ENCODE data around the gene TRABD2B. TPM values are rescaled to one million over a fixed set of nuclear protein-coding genes. Genes with fewer than 3 reads are reported as not detected.

TRABD2B gene
- total and polyA plus RNA-seq, 4 donors: 0.28 to 2.6 (median 1.3) TPM

DNA sequence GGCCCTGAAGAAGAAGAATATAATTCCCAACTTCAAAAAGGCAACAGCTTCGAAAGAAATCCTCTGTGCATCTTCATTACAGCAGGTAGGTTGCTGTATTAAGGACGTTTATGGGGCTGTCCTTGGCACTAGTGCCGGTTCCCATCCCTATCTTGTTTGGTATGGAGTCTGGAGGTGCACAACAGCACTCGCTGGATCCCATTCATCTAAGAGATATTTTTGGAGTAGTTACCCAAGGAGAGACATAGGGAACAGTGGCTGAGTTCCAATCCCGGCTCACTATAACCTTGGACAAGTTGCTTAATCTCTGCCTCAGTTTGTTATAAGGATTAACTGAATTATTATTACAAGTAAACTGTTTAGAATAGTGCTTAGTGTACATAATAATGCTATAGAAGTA is 106.4 kb downstream of the TRABD2B start:
- no peak overlapping the region for H3K9ac ChIP-seq (ENCODE audit: low read depth in 1 of 2, low read length in 2 of 2)
- no peak for TF ChIP-seq EGR1 (IDR thresholded peaks at IDR 0.05; ENCODE audit: low read depth in 2 of 2)
- TF ChIP-seq CTCF (IDR thresholded peaks at IDR 0.05; ENCODE audit: low read depth, low read length, missing input control): no peak
- TF ChIP-seq YY1 (IDR thresholded peaks at IDR 0.05): no peak
- TF ChIP-seq, protein P1, sequence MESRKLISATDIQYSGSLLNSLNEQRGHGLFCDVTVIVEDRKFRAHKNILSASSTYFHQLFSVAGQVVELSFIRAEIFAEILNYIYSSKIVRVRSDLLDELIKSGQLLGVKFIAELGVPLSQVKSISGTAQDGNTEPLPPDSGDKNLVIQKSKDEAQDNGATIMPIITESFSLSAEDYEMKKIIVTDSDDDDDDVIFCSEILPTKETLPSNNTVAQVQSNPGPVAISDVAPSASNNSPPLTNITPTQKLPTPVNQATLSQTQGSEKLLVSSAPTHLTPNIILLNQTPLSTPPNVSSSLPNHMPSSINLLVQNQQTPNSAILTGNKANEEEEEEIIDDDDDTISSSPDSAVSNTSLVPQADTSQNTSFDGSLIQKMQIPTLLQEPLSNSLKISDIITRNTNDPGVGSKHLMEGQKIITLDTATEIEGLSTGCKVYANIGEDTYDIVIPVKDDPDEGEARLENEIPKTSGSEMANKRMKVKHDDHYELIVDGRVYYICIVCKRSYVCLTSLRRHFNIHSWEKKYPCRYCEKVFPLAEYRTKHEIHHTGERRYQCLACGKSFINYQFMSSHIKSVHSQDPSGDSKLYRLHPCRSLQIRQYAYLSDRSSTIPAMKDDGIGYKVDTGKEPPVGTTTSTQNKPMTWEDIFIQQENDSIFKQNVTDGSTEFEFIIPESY (IDR thresholded peaks at IDR 0.05): no peak
- TF ChIP-seq RAD21 (IDR thresholded peaks at IDR 0.05): no peak
- TF ChIP-seq NR2F2 (IDR thresholded peaks at IDR 0.05): no peak
- H3K27me3 ChIP-seq (ENCODE audit: control insufficient read depth in 4 of 4, insufficient read depth in 4 of 4, low read length in 3 of 4): no peaks in the 10 kb centered on the region
- H3K4me1 ChIP-seq (ENCODE audit: control insufficient read depth in 4 of 4, insufficient read depth in 4 of 4, low read length in 3 of 4): peaks cover 0 to 7% (median 4%) of the 10 kb centered on the region in 4 donors
- WGBS: 92% methylated on average over 5 of the region's 5 CpGs
- no peak overlapping the region for H3K4me3 ChIP-seq (ENCODE audit: low read depth in 1 of 3, low read length in 3 of 3)
- DNase-seq (ENCODE audit: low spot score): no peak
- H3K36me3 ChIP-seq (ENCODE audit: control insufficient read depth in 4 of 4, insufficient read depth in 3 of 4, low read depth in 1 of 4, low read length in 3 of 4): no peaks in the 10 kb centered on the region
- H3K27ac ChIP-seq (ENCODE audit: low read depth in 1 of 2, low read length in 2 of 2): no peak overlapping the region
- no peaks in the 10 kb centered on the region for H3K9me3 ChIP-seq (ENCODE audit: control insufficient read depth in 4 of 4, low read length in 3 of 4)

- no peak overlapping the region for H3K9ac ChIP-seq (ENCODE audit: low read depth in 1 of 2, low read length in 2 of 2)
- H3K4me3 ChIP-seq (ENCODE audit: low read depth in 1 of 3, low read length in 3 of 3): no peak overlapping the region
- H3K27me3 ChIP-seq (ENCODE audit: control insufficient read depth in 4 of 4, insufficient read depth in 4 of 4, low read length in 3 of 4): no peaks in the 10 kb centered on the region
- H3K4me1 ChIP-seq (ENCODE audit: control insufficient read depth in 4 of 4, insufficient read depth in 4 of 4, low read length in 3 of 4): no peaks in the 10 kb centered on the region
- H3K9me3 ChIP-seq (ENCODE audit: control insufficient read depth in 4 of 4, low read length in 3 of 4): no peaks in the 10 kb centered on the region
- TF ChIP-seq GABPA (IDR thresholded peaks at IDR 0.05 in 1 of 2, conservative IDR thresholded peaks at IDR 0.05 in 1 of 2): no peak
- no peak for TF ChIP-seq YY1 (IDR thresholded peaks at IDR 0.05)
- TF ChIP-seq FOXA1 (IDR thresholded peaks at IDR 0.05): no peak
- TF ChIP-seq, protein P1 (IDR thresholded peaks at IDR 0.05): no peak
- TF ChIP-seq NR2F2 (IDR thresholded peaks at IDR 0.05): no peak
- TF ChIP-seq HNF4A (conservative IDR thresholded peaks at IDR 0.05): no peak
- TF ChIP-seq TAF1 (conservative IDR thresholded peaks at IDR 0.05): no peak
- TF ChIP-seq REST (IDR thresholded peaks at IDR 0.05): no peak
- no peak for TF ChIP-seq SP1 (IDR thresholded peaks at IDR 0.05)
- no peak for TF ChIP-seq MAX (IDR thresholded peaks at IDR 0.05)
- TF ChIP-seq FOXA2 (IDR thresholded peaks at IDR 0.05): no peak
- no peak for TF ChIP-seq CTCF (IDR thresholded peaks at IDR 0.05; ENCODE audit: low read depth, low read length, missing input control)
- TF ChIP-seq JUND (IDR thresholded peaks at IDR 0.05): no peak
- no peak for TF ChIP-seq HNF4G (IDR thresholded peaks at IDR 0.05)
- no peak for TF ChIP-seq RAD21 (IDR thresholded peaks at IDR 0.05)
- no peak for TF ChIP-seq RXRA (IDR thresholded peaks at IDR 0.05)
- no peaks in the 10 kb centered on the region for H3K36me3 ChIP-seq (ENCODE audit: control insufficient read depth in 4 of 4, insufficient read depth in 3 of 4, low read depth in 1 of 4, low read length in 3 of 4)
- no peak overlapping the region for H3K27ac ChIP-seq (ENCODE audit: low read depth in 1 of 2, low read length in 2 of 2)
- no peak for DNase-seq (ENCODE audit: low spot score)
- 97% methylated on average over 1 of the region's 1 CpG for WGBS
Observed at GRCh38 chr1:47888294-47888629, 108.9 kb downstream of the TRABD2B start.
